GM18519 (cell line): ENCODE measurements around the gene MOB2.
"Not testable (repeated sequence)": the region's sequence is repeated elsewhere in the genome, so short reads cannot be mapped to it uniquely, and the experiment has no call there.

Experiments
- ATAC-seq: cut with Tn5 transposase; IDR thresholded peaks from one replicate; pipeline ENCODE4 v1.9.1; 2021; ENCODE audit warnings: mild to moderate bottlenecking, moderate library complexity; ENCODE audit not compliant: unreplicated experiment, low FRiP score

The MOB2 gene

GRCh38 chr11:1446623-1447022 lies 40.0 kb downstream of the MOB2 start:
- no peak for ATAC-seq

GRCh38 chr11:1445741-1446445 lies 40.7 kb downstream of the MOB2 start:
- ATAC-seq: no peak

DNA sequence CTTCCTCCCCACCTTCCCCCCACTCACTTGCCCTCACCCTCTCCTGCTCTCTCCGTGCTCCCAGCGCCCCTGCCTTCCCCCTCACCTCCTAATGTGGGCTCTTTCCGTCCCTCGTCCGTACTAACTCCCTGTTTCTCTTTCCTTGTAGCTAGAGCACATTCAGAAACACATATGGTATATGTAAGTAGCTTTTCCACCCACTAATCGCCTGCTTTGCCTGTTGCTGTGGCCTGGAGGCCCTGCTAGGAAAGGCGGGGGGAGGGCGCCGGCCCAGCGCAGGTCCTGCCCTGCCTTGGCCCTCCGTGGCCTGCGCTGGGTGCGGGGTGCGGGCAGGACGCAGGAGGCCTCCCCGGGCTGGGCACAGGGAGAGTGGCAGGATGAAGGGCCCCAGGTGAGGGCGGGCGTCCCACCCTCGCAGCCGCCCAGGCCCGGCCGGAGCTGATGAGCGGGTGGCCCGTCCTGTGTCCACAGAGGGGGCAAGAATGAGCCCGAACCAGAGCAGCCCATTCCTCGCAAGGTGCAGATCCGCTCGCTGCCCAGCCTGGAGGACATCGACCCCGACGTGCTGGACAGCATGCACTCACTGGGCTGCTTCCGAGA lies 41.7 kb downstream of the MOB2 start:
- ATAC-seq: no peak

DNA sequence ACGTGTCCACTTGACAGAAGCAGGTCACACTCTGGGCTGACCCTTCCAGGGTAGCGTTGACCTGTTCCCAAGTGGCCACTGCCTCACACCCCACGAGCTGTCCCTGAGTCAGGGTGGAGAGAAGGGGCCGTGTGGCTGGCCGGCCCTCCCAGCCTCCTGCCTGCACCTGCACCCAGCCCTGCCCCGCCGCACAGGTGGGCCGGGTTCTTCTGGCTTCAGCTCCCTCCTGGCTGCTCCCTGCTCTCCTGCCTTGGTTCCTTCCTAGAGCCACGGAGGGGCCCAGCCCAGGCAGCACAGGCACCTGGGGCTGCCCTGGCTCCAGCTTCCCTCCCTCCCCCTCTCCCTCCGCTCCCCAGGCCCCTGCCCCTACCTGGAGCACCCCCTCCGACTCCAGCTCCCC lies 42.3 kb downstream of the MOB2 start:
- ATAC-seq: no peak

GRCh38 chr11:1443737-1444136 lies 42.8 kb downstream of the MOB2 start:
- ATAC-seq: no peak

DNA sequence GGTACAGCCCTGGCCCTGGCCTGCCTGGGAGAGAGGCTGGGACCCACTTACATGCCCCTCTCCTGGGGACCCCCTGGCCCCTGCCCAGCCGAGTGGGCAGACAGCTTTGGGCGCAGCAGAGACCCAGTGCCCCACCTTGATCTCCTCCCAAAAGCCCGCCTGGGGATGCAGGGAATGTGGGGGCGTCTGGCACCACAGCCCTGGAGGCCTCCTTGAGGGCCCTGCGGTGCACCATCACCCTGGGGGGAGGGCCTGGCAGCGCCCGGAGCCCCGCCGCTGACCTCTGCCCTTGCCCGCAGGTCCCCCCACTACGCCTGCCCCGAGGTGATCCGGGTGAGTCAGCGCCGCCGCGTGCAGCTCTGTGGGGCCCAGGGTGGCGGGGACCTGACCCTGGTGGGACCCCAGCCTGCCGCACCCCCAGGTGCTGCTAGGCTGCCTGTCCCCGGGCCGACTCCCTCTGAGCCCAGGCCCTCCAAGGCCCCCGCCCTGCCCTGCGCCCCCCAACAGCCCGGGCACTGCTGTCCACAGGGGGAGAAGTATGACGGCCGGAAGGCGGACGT lies 43.7 kb downstream of the MOB2 start:
- ATAC-seq: no peak

DNA sequence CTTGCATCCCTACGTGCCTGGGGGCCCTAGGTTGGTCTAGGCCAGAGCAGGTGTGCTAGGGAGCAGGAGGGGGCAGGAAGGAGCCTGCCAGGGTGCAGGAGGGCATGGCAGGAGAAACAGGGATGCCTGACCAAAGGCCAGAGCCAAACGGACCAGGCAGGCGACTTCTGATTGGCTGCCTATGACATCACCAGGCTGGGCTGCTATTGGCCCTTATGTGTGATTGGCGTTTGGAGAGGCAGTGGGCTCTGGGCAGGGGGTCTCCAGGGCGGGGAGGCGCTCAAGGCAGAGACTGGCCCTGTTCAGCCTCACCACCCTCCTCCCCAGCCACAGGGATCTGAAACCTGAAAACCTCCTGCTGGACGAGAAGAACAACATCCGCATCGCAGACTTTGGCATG lies 44.4 kb downstream of the MOB2 start:
- ATAC-seq: no peak

GRCh38 chr11:1440496-1440895 lies 46.1 kb downstream of the MOB2 start:
- ATAC-seq: no peak

GRCh38 chr11:1440066-1440465 lies 46.5 kb downstream of the MOB2 start:
- no peak for ATAC-seq

DNA sequence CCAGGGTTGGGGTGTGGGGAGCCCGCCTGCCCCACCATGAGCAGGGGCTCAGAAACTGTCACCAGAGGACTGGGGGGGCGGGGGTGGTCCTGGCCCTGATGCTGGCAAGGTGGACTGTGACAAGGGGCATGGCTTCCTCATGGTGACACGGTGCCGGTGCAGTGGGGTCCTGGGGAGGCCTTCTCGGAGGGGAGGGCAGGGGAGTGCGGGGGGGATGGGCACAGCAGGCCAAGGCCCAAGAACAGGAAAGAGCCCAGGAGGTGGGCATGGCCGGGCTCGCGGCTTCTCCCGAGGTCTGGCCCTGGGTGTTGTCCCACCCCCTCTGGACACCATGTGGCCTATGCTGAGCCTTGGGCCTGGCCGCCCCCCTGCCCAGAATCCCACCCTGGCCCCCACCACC lies 47.2 kb downstream of the MOB2 start:
- ATAC-seq: no peak

DNA sequence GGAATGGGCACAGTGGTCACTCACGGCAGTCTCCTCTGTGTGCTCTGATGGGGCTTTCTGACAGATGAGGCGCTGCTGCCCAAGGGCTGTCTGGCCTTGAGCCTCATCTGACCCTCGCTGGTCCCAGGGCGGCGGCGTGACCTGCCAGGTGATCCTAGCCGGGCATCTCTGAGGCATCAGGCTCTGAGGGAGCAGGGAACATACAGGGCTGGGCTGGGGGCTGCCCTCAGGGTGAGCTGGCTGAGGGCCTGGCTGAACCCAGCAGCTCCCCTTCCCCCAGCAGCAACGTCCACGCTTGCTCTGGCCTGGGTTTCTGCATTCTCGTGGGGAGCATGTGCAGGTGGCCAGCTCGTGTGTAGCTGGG lies 47.6 kb downstream of the MOB2 start:
- no peak for ATAC-seq

DNA sequence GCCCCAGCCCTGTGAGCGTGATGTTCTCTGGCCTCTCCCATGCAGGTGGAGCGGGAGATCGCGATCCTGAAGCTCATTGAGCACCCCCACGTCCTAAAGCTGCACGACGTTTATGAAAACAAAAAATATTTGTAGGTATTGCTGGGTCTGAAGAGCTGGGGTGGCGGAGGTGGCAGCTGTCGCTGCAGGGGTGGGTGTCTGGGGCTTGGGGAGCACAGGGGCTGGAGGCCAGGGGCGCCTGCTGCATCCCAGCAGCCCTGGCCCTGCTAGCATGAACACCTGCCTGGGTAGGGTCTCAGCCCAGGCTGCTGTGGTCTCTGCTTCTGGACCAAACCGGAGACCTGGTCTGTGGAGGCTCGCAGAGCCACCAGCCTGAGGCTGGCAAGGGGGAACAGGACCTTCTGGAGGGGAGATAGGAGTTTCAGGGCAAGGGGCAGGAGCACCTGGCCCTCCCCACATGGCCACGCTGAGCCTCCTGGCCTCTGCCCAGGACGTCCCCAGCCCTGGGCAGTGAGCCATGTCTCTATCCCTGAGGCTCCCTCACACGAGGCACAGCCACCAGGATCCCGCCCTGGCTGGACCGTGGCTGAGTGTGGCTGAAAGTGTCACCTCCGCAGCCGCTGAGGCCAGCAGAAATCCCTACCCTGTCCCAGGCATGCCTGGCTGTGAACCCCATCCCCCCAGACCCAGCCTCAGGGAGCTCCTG lies 48.2 kb downstream of the MOB2 start:
- no peak for ATAC-seq

GRCh38 chr11:1437500-1437899 lies 49.1 kb downstream of the MOB2 start:
- no peak for ATAC-seq

DNA sequence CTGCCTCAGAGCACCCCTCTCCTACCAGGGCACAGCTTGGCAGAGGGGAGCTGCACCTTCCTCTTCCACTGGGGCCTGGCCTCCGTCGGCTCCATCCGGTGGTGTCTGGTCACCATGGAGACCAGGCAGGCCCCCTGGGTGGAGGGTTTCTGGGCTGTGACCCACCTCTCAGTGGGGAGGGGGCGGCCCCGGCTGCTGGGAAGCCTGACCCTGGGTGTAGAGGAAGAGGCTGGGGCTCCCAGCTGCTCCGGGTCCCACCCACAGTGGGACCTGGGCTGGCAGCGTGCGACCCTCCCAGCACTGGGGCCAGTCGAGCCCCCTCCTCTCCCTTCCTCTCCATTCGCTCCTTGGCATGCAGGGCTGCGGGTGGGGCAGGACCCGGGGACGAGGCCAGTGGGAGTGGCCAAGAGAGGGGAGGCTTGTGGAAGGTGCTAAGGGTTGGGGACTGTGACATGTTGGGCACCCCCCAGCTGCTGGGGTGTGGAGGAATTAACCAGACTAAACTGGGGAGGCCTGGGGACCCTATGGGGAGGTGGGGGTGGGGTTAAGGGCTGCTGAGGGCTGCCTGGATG lies 50.0 kb downstream of the MOB2 start:
- no peak for ATAC-seq

DNA sequence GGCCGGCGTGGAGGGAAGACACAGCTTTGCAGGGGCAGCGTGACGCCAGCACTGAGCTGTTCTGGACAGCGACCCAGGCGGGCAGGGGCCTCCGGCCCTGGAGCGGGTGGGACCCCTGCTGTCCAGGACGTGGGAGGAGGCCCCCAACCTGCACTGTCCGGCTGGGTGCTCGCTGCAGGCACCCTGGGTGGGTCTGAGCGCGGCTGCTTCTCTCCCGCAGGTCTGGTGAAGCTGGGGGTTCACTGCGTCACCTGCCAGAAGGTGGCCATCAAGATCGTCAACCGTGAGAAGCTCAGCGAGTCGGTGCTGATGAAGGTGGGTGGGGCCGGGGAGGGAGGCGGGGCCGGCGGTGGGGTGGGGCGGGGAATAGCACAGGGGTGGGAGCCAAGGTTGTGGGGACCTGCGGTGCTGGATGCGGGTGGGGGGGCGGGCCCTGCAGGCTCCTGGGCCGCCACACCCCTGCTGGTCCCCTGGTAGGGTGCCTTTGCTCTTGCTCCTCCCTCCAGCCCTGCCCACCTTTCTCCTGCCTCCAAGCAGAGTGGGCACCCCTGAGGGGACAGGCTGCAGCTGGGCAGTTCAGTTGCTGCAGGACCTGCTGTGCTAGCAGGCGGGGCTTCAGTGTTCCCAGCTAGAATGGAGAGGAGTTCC lies 50.6 kb downstream of the MOB2 start:
- no peak for ATAC-seq

DNA sequence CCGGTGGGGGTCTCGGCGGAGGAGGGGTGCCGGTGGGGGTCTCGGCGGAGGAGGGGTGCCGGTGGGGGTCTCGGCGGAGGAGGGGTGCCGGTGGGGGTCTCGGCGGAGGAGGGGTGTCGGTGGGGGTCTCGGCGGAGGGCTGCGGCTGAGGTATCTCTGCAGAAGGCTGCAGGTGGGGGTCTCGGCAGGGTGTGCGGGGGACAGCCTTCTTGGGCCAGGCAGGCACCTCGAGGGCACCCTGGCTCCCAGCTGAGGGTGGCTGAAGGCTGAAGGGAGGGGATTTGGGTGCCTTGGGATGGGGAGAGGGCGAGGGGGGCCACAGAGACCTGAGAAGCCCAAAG lies 51.1 kb downstream of the MOB2 start:
- ATAC-seq: not testable (repeated sequence)

- ATAC-seq: no peak
Observed at GRCh38 chr11:1433977-1434640, 52.5 kb downstream of the MOB2 start.

GRCh38 chr11:1433568-1433967 lies 53.0 kb downstream of the MOB2 start:
- no peak for ATAC-seq

GRCh38 chr11:1428762-1429316 lies 57.7 kb downstream of the MOB2 start:
- ATAC-seq: no peak

- ATAC-seq: no peak
Observed at GRCh38 chr11:1425439-1425838, 61.1 kb downstream of the MOB2 start.
